GM13976 (cell line): ENCODE results near the gene OR4F6.
"Not testable (repeated sequence)": the region's sequence is repeated elsewhere in the genome, so short reads cannot be mapped to it uniquely, and the experiment has no call there.

ENCODE experiments used
- DNase-seq: peaks from one replicate; pipeline ENCODE4 v3.0.0; 2012; ENCODE audit warnings: low spot score
- CTCF ChIP-seq: IDR thresholded peaks from 2 replicates; pipeline ENCODE4 v1.5.1; 2012; ENCODE audit warnings: borderline replicate concordance, mild to moderate bottlenecking; ENCODE audit not compliant: insufficient read depth; ENCODE audit errors: extremely low read depth, missing control alignments, control extremely low read depth
- in situ Hi-C: fragments of 300-500 bp; cut with MboI; formaldehyde crosslinking; loops from one replicate; pipeline ENCODE4 v1.12.0; 2022; ENCODE audit warnings: low sequenced_read_pairs, mixed read lengths, inconsistent platforms; ENCODE audit not compliant: unreplicated experiment

Gene OR4F6

DNA sequence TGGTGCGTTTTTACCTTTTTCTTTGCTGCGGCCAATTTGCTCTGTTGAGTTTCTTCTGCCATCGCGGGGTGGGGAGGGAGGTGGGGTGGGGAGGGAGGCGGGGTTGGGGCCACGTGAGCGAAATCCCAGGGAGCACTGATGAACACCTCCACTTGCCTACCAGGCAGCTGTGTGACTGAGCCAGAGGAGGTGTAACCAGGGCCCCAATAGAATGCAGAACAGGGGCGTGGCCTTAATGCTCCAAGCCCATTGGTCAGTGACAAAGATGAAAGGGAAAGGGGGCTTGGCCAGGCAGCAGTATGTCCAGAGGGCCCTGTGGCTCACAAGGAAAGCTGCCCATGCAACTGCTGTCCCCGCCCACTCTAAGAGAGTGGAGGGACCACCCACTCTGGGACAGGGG, 21.4 kb upstream of the OR4F6 start:
- DNase-seq: no peak
- in situ Hi-C loops: no loop called here
- TF ChIP-seq CTCF: no peak

DNA sequence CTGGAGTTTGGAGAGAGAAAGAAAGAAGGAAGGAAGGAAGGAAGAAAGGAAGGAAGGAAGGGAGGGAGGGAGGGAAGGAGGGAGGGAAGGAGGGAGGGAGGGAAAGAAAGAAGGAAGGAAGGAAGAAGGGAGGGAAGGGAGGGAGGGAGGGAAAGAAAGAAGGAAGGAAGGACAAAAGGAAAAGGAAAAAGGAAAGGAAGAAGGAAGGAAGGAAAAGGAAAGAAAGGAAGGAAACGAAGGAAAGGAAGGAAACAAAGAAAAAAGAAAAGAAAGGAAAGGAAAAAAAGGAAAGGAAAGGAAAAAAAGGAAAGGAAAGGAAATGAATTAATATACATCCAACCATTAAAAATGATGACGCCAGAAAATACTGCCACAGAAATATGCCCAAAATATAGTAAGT, 18.7 kb upstream of the OR4F6 start:
- TF ChIP-seq CTCF: no peak
- in situ Hi-C loops: no loop called here
- DNase-seq: no peak

DNA sequence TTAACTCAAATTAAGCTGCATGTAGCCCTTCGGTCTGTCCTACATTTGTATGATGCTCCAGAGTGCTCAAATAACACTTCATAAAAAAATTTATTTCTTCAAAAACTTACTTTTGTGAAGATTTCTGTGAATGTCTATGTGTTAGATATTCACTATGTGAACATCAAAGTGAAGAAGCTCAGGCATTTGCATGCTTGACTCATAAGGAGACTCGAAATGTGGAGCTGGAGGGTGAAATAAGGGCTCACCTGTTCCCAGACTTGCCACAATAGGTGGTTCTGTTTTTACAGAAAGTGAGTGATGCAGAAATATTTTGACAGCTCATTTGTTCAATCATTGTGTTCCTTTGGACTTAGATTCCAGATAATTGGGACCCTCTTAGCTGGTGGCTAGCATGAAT, 16.9 kb upstream of the OR4F6 start:
- in situ Hi-C loops, DNase-seq: not testable (repeated sequence)

- in situ Hi-C loops, DNase-seq: not testable (repeated sequence)
Observed at GRCh38 chr15:101788001-101788400, 15.3 kb upstream of the OR4F6 start.

- in situ Hi-C loops, DNase-seq: not testable (repeated sequence)
Observed at GRCh38 chr15:101788503-101789269, 14.6 kb upstream of the OR4F6 start.

GRCh38 chr15:101790748-101791147, 12.6 kb upstream of the OR4F6 start:
- DNase-seq, in situ Hi-C loops: not testable (repeated sequence)

- in situ Hi-C loops, DNase-seq: not testable (repeated sequence)
Observed at GRCh38 chr15:101793981-101794380, 9.3 kb upstream of the OR4F6 start.

- no peak for DNase-seq
- in situ Hi-C loops: no loop called here
- TF ChIP-seq CTCF: no peak
Observed at GRCh38 chr15:101795455-101795854, 7.9 kb upstream of the OR4F6 start.

GRCh38 chr15:101799665-101800064, 3.6 kb upstream of the OR4F6 start:
- in situ Hi-C loops: no loop called here
- TF ChIP-seq CTCF: no peak
- DNase-seq: no peak
